Measurements from ENCODE around the gene YEATS2.

DNA sequence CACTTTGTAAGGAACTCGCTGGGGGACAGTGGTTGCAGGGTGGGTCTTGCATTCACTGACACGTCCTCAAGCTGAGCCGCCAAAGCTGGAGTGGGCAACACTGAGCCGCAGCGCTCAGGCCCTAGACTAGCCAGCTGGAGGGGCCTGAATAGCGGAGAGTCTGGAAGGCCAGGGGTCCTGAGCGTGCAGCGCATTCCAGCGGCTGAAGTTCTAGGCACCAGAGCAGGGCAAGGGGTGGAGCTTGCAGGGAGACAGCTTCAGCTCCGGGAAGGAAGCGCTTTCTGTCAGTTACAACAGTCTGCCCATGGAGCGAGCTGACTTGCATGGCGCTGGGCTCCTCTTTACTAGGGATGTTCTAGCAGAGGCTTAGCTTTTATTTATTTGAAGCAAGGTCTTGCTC, 125.0 kb downstream of the YEATS2 start:
- TF ChIP-seq, protein P1, sequence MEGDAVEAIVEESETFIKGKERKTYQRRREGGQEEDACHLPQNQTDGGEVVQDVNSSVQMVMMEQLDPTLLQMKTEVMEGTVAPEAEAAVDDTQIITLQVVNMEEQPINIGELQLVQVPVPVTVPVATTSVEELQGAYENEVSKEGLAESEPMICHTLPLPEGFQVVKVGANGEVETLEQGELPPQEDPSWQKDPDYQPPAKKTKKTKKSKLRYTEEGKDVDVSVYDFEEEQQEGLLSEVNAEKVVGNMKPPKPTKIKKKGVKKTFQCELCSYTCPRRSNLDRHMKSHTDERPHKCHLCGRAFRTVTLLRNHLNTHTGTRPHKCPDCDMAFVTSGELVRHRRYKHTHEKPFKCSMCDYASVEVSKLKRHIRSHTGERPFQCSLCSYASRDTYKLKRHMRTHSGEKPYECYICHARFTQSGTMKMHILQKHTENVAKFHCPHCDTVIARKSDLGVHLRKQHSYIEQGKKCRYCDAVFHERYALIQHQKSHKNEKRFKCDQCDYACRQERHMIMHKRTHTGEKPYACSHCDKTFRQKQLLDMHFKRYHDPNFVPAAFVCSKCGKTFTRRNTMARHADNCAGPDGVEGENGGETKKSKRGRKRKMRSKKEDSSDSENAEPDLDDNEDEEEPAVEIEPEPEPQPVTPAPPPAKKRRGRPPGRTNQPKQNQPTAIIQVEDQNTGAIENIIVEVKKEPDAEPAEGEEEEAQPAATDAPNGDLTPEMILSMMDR (conservative IDR thresholded peaks at IDR 0.05; ENCODE audit: low read length), result no peak
- TF ChIP-seq EZH2phosphoT487 (IDR thresholded peaks at IDR 0.05; ENCODE audit: borderline replicate concordance, low read depth, low read length), result no peak

All from OCI-LY7 (cell line).